GM04504 (cell line): Measurements from ENCODE around the gene WDR20.
A peak's percentile ranks its signal among the peaks of the same experiment; 100 is the strongest.

Experiments
- DNase-seq: peaks from one replicate; pipeline ENCODE4 v3.0.0-alpha.2; 2012; ENCODE audit warnings: low read depth

Gene WDR20

GRCh38 chr14:102219316-102219715 lies 79.6 kb downstream of the WDR20 start:
- no peak for DNase-seq

- DNase-seq, result no peak
Measured at GRCh38 chr14:102220031-102220430, 80.3 kb downstream of the WDR20 start.

GRCh38 chr14:102221026-102221425 lies 81.3 kb downstream of the WDR20 start:
- DNase-seq, result no peak

GRCh38 chr14:102222009-102222575 lies 82.4 kb downstream of the WDR20 start:
- no peak for DNase-seq

GRCh38 chr14:102222751-102223150 lies 83.1 kb downstream of the WDR20 start:
- DNase-seq, result no peak

- no peak for DNase-seq
Measured at GRCh38 chr14:102223682-102224081, 84.0 kb downstream of the WDR20 start.

GRCh38 chr14:102225386-102225785 lies 85.7 kb downstream of the WDR20 start:
- DNase-seq, result no peak

GRCh38 chr14:102225936-102226335 lies 86.2 kb downstream of the WDR20 start:
- DNase-seq, result no peak

GRCh38 chr14:102226356-102227125 lies 86.8 kb downstream of the WDR20 start:
- no peak for DNase-seq

GRCh38 chr14:102227184-102227964 lies 87.7 kb downstream of the WDR20 start:
- no peak for DNase-seq

- no peak for DNase-seq
Measured at GRCh38 chr14:102229071-102229738, 89.5 kb downstream of the WDR20 start.

GRCh38 chr14:102229739-102230092 lies 90.0 kb downstream of the WDR20 start:
- no peak for DNase-seq

GRCh38 chr14:102230481-102231210 lies 90.9 kb downstream of the WDR20 start:
- DNase-seq, result no peak

- DNase-seq, result no peak
Measured at GRCh38 chr14:102231476-102232347, 92.0 kb downstream of the WDR20 start.

GRCh38 chr14:102232348-102232625 lies 92.6 kb downstream of the WDR20 start:
- no peak for DNase-seq

GRCh38 chr14:102233081-102233480 lies 93.4 kb downstream of the WDR20 start:
- no peak for DNase-seq

- no peak for DNase-seq
Measured at GRCh38 chr14:102234331-102235264, 94.9 kb downstream of the WDR20 start.

- DNase-seq, result peak; percentile 40
Measured at GRCh38 chr14:102235275-102235897, 95.7 kb downstream of the WDR20 start.

- no peak for DNase-seq
Measured at GRCh38 chr14:102236026-102236425, 96.3 kb downstream of the WDR20 start.

GRCh38 chr14:102238131-102238530 lies 98.4 kb downstream of the WDR20 start:
- no peak for DNase-seq
